ENCODE results near the gene R3HDML.
"Not testable (repeated sequence)": the region's sequence is repeated elsewhere in the genome, so short reads cannot be mapped to it uniquely, and the experiment has no call there.

R3HDML gene

GRCh38 chr20:44336725-44337380 lies at the start of gene R3HDML:
Gene R3HDML, plus strand, starts transcription at chr20:44337043. Its CDS starts 115 bp downstream, at chr20:44337158.
- Histone ChIP-seq H3K27me3 (ENCODE audit: insufficient read depth, low read length) (peaks cover 10% of the 10 kb centered on the region), H3K4me3 (ENCODE audit: low read length) (no peak within 1 kb of the TSS), H3K36me3 (ENCODE audit: insufficient read depth, low read length) (no peaks in the 10 kb centered on the region), H3K4me1 (ENCODE audit: insufficient read depth, low read length) (no peaks in the 10 kb centered on the region), H2AFZ (ENCODE audit: low read depth, low read length) (no peak within 1 kb of the TSS), H3K9me3 (ENCODE audit: low read length) (no peaks in the 10 kb centered on the region)

- H3K36me3 ChIP-seq (ENCODE audit: insufficient read depth, low read length): no peaks in the 10 kb centered on the region
- no peak overlapping the region for H2AFZ ChIP-seq (ENCODE audit: low read depth, low read length)
- no peaks in the 10 kb centered on the region for H3K27me3 ChIP-seq (ENCODE audit: insufficient read depth, low read length)
- H3K9me3 ChIP-seq (ENCODE audit: low read length): peaks cover 5% of the 10 kb centered on the region
- H3K4me3 ChIP-seq (ENCODE audit: low read length): no peak overlapping the region
- peaks cover 7% of the 10 kb centered on the region for H3K4me1 ChIP-seq (ENCODE audit: insufficient read depth, low read length)
Measured at GRCh38 chr20:44287272-44288097, 49.4 kb upstream of the R3HDML start.

- H3K27me3 ChIP-seq (ENCODE audit: insufficient read depth, low read length): no peaks in the 10 kb centered on the region
Measured at GRCh38 chr20:44288252-44288651, 48.6 kb upstream of the R3HDML start.

GRCh38 chr20:44291754-44292153 lies 45.1 kb upstream of the R3HDML start:
- H3K9me3 ChIP-seq (ENCODE audit: low read length): peaks cover 5% of the 10 kb centered on the region
- H3K36me3 ChIP-seq (ENCODE audit: insufficient read depth, low read length): no peaks in the 10 kb centered on the region
- no peak overlapping the region for H3K4me3 ChIP-seq (ENCODE audit: low read length)
- H3K27me3 ChIP-seq (ENCODE audit: insufficient read depth, low read length): no peaks in the 10 kb centered on the region
- H3K4me1 ChIP-seq (ENCODE audit: insufficient read depth, low read length): no peaks in the 10 kb centered on the region
- no peak overlapping the region for H2AFZ ChIP-seq (ENCODE audit: low read depth, low read length)

More at GRCh38 chr20:44288252-44288651, 48.6 kb upstream of the R3HDML start:
- Histone ChIP-seq H3K9me3 (ENCODE audit: low read length) (peaks cover 5% of the 10 kb centered on the region), H3K4me1 (ENCODE audit: insufficient read depth, low read length) (no peaks in the 10 kb centered on the region), H3K36me3 (ENCODE audit: insufficient read depth, low read length) (no peaks in the 10 kb centered on the region), H3K4me3 (ENCODE audit: low read length) (no peak overlapping the region), H2AFZ (ENCODE audit: low read depth, low read length) (no peak overlapping the region)

- H3K9me3 ChIP-seq (ENCODE audit: low read length): no peaks in the 10 kb centered on the region
- no peaks in the 10 kb centered on the region for H3K36me3 ChIP-seq (ENCODE audit: insufficient read depth, low read length)
- no peaks in the 10 kb centered on the region for H3K4me1 ChIP-seq (ENCODE audit: insufficient read depth, low read length)
- no peak overlapping the region for H3K4me3 ChIP-seq (ENCODE audit: low read length)
- no peak overlapping the region for H2AFZ ChIP-seq (ENCODE audit: low read depth, low read length)
- H3K27me3 ChIP-seq (ENCODE audit: insufficient read depth, low read length): no peaks in the 10 kb centered on the region
Measured at GRCh38 chr20:44296011-44296410, 40.8 kb upstream of the R3HDML start.

GRCh38 chr20:44297721-44298120 lies 39.1 kb upstream of the R3HDML start:
- no peak overlapping the region for H2AFZ ChIP-seq (ENCODE audit: low read depth, low read length)
- no peaks in the 10 kb centered on the region for H3K9me3 ChIP-seq (ENCODE audit: low read length)
- H3K27me3 ChIP-seq (ENCODE audit: insufficient read depth, low read length): no peaks in the 10 kb centered on the region
- no peak overlapping the region for H3K4me3 ChIP-seq (ENCODE audit: low read length)
- H3K4me1 ChIP-seq (ENCODE audit: insufficient read depth, low read length): no peaks in the 10 kb centered on the region
- no peaks in the 10 kb centered on the region for H3K36me3 ChIP-seq (ENCODE audit: insufficient read depth, low read length)

- not testable (repeated sequence) for H3K4me3 ChIP-seq (ENCODE audit: low read length); H2AFZ ChIP-seq (ENCODE audit: low read depth, low read length); H3K27me3 ChIP-seq (ENCODE audit: insufficient read depth, low read length); H3K36me3 ChIP-seq (ENCODE audit: insufficient read depth, low read length); H3K4me1 ChIP-seq (ENCODE audit: insufficient read depth, low read length); H3K9me3 ChIP-seq (ENCODE audit: low read length)
Measured at GRCh38 chr20:44299011-44299535, 37.8 kb upstream of the R3HDML start.

- Histone ChIP-seq H3K4me1 (ENCODE audit: insufficient read depth, low read length) (no peaks in the 10 kb centered on the region), H3K27me3 (ENCODE audit: insufficient read depth, low read length) (no peaks in the 10 kb centered on the region), H2AFZ (ENCODE audit: low read depth, low read length) (no peak overlapping the region), H3K36me3 (ENCODE audit: insufficient read depth, low read length) (no peaks in the 10 kb centered on the region), H3K9me3 (ENCODE audit: low read length) (no peaks in the 10 kb centered on the region), H3K4me3 (ENCODE audit: low read length) (no peak overlapping the region)
Measured at GRCh38 chr20:44301285-44301684, 35.6 kb upstream of the R3HDML start.

GRCh38 chr20:44302026-44302669 lies 34.7 kb upstream of the R3HDML start:
- Histone ChIP-seq H3K36me3 (ENCODE audit: insufficient read depth, low read length) (no peaks in the 10 kb centered on the region), H3K9me3 (ENCODE audit: low read length) (no peaks in the 10 kb centered on the region), H3K27me3 (ENCODE audit: insufficient read depth, low read length) (no peaks in the 10 kb centered on the region), H3K4me3 (ENCODE audit: low read length) (no peak overlapping the region), H3K4me1 (ENCODE audit: insufficient read depth, low read length) (no peaks in the 10 kb centered on the region), H2AFZ (ENCODE audit: low read depth, low read length) (no peak overlapping the region)

GRCh38 chr20:44302736-44303135 lies 34.1 kb upstream of the R3HDML start:
- Histone ChIP-seq H2AFZ (ENCODE audit: low read depth, low read length) (no peak overlapping the region), H3K36me3 (ENCODE audit: insufficient read depth, low read length) (no peaks in the 10 kb centered on the region), H3K4me1 (ENCODE audit: insufficient read depth, low read length) (no peaks in the 10 kb centered on the region), H3K27me3 (ENCODE audit: insufficient read depth, low read length) (no peaks in the 10 kb centered on the region), H3K9me3 (ENCODE audit: low read length) (no peaks in the 10 kb centered on the region), H3K4me3 (ENCODE audit: low read length) (no peak overlapping the region)

- H3K4me3 ChIP-seq (ENCODE audit: low read length): no peak overlapping the region
- H3K9me3 ChIP-seq (ENCODE audit: low read length): no peaks in the 10 kb centered on the region
- H2AFZ ChIP-seq (ENCODE audit: low read depth, low read length): no peak overlapping the region
- H3K36me3 ChIP-seq (ENCODE audit: insufficient read depth, low read length): no peaks in the 10 kb centered on the region
- no peaks in the 10 kb centered on the region for H3K4me1 ChIP-seq (ENCODE audit: insufficient read depth, low read length)
- no peaks in the 10 kb centered on the region for H3K27me3 ChIP-seq (ENCODE audit: insufficient read depth, low read length)
Measured at GRCh38 chr20:44304383-44304782, 32.5 kb upstream of the R3HDML start.

GRCh38 chr20:44306927-44307326 lies 29.9 kb upstream of the R3HDML start:
- Histone ChIP-seq H3K4me3 (ENCODE audit: low read length) (no peak overlapping the region), H3K36me3 (ENCODE audit: insufficient read depth, low read length) (no peaks in the 10 kb centered on the region), H3K27me3 (ENCODE audit: insufficient read depth, low read length) (no peaks in the 10 kb centered on the region), H3K9me3 (ENCODE audit: low read length) (no peaks in the 10 kb centered on the region), H3K4me1 (ENCODE audit: insufficient read depth, low read length) (peaks cover 8% of the 10 kb centered on the region), H2AFZ (ENCODE audit: low read depth, low read length) (no peak overlapping the region)
